ENCODE results near the gene HS3ST1.

HS3ST1 gene

DNA sequence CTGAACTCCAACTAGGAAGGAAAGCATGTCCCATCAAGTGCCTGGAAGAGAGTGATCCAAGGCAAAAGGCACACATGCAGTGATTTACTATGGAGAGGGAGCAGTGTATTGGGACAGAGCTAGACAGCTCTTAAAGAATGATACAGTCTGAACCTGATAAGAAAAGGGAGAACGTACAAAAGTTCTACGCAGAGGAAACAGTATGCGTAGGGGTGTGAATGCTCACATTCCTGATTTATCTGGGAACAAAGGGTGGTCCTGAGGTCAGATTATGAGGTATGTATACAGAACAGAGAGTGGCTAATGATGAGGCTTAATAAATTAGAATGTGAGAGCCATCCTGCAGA lies 12.0 kb downstream of the HS3ST1 start:
- no peak overlapping the region for H3K27ac ChIP-seq
- no peak for TF ChIP-seq CTCF (conservative IDR thresholded peaks at IDR 0.05)

DNA sequence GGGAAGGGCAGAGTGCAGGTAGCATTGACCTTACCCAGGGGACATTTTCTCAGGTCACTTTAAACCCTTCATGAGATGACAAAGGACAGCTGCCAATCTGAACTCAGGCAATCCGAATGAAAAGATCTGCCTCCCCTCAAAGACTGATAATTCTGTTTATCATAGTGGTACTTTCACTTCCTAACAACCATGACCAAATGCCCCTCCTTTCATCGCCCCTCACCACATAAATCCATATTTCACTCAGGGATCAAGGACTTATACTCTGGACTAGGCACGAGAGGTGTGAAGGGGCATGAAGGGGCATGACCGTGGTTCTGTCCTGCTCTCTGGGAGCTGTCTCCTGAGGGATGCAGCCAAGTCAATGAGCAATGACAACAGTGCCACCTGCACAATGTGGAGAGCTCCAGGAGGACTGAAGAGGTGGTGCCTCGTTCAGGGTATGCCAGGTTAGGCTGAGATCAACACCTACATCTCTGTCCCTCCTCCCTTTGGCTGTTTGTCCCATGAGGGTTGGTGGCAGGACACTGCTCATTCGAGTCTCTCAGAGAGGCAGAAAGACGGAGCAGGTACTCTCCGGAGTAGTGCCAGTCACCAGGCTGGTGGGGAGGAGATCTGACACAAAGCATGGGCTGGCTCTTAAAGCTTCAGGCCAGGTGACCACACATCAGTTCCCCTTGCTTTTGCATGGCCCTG lies 12.5 kb downstream of the HS3ST1 start:
- TF ChIP-seq ZFX (IDR thresholded peaks at IDR 0.05) (no peak), CTCF (conservative IDR thresholded peaks at IDR 0.05) (no peak)
- no peak overlapping the region for H3K27ac ChIP-seq

GRCh38 chr4:11415409-11416070 lies 13.2 kb downstream of the HS3ST1 start:
- TF ChIP-seq ZFX (IDR thresholded peaks at IDR 0.05) (no peak), CTCF (conservative IDR thresholded peaks at IDR 0.05) (no peak)

GRCh38 chr4:11412211-11412610 lies 16.5 kb downstream of the HS3ST1 start:
- TF ChIP-seq ZFX (IDR thresholded peaks at IDR 0.05) (no peak), CTCF (conservative IDR thresholded peaks at IDR 0.05) (no peak)
- H3K27ac ChIP-seq = no peak overlapping the region

More at GRCh38 chr4:11415409-11416070, 13.2 kb downstream of the HS3ST1 start:
- no peak overlapping the region for H3K27ac ChIP-seq

- H3K27ac ChIP-seq = no peak overlapping the region
Measured at GRCh38 chr4:11409632-11410031, 19.1 kb downstream of the HS3ST1 start.

GRCh38 chr4:11408233-11408967 lies 20.3 kb downstream of the HS3ST1 start:
- TF ChIP-seq ZFX (IDR thresholded peaks at IDR 0.05) (no peak), CTCF (conservative IDR thresholded peaks at IDR 0.05) (no peak)

More at GRCh38 chr4:11409632-11410031, 19.1 kb downstream of the HS3ST1 start:
- TF ChIP-seq ZFX (IDR thresholded peaks at IDR 0.05) = no peak
- TF ChIP-seq CTCF (conservative IDR thresholded peaks at IDR 0.05) = no peak

DNA sequence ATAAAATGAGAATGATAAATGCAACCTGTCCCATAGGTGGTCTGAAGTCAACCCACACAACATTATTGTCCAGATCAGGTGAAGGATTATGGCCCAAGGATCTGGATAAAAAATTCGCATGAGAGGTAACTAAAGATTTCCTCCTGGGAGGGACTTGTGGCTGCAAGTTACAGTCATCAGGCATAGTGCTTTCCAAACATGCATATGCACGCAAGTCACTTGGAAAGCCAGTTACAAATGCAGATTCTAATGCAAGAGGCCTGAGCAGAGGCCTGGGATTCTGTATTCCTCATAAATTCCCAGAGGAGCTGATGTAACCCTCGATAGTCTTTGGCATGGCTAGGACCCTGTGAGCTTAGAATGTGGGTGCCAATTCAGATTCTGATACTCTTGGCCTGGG lies 21.1 kb downstream of the HS3ST1 start:
- no peak overlapping the region for H3K27ac ChIP-seq
- TF ChIP-seq ZFX (IDR thresholded peaks at IDR 0.05) (no peak), CTCF (conservative IDR thresholded peaks at IDR 0.05) (no peak)

More at GRCh38 chr4:11408233-11408967, 20.3 kb downstream of the HS3ST1 start:
- no peak overlapping the region for H3K27ac ChIP-seq

Measured in C4-2B (cell line).